CD4-positive, alpha-beta T cell treated with Interleukin-6 for 4 hours (primary cell): ENCODE measurements around the gene ALDH2.
"Not testable (repeated sequence)": the region's sequence is repeated elsewhere in the genome, so short reads cannot be mapped to it uniquely, and the experiment has no call there.

ENCODE experiments used
- DNase-seq: peaks from one replicate; pipeline ENCODE4 v3.0.0-alpha.2; 2020; ENCODE audit warnings: mixed read lengths

The ALDH2 gene

DNA sequence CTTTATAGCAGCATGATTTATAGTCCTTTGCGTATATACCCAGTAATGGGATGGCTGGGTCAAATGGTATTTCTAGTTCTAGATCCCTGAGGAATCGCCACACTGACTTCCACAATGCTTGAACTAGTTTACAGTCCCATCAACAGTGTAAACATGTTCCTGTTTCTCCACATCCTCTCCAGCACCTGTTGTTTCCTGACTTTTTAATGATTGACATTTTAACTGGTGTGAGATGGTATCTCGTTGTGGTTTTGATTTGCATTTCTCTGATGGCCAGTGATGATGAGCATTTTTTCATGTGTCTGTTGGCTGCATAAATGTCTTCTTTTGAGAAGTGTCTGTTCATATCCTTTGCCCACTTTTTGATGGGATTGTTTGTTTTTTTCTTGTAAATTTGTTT is 62.9 kb downstream of the ALDH2 start:
- DNase-seq, result not testable (repeated sequence)

DNA sequence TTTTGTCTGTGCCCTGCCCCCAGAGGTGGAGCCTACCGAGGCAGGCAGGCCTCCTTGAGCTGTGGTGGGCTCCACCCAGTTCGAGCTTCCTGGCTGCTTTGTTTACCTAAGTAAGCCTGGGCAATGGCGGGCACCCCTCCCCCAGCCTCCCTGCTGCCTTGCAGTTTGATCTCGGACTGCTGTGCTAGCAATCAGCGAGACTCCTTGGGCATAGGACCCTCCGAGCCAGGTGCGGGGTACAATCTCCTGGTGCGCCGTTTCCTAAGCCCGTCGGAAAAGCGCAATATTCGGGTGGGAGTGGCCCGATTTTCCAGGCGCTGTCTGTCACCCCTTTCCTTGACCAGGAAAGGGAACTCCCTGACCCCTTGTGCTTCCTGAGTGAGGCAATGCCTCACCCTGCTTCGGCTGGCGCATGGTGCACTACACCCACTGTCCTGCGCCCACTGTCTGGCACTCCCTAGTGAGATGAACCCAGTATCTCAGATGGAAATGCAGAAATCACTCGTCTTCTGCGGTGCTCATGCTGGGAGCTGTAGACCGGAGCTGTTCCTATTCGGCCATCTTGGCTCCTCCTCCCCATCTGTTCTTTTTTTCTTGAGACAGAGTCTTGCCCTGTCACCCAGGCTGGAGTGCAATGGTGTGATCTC is 68.1 kb downstream of the ALDH2 start:
- not testable (repeated sequence) for DNase-seq

DNA sequence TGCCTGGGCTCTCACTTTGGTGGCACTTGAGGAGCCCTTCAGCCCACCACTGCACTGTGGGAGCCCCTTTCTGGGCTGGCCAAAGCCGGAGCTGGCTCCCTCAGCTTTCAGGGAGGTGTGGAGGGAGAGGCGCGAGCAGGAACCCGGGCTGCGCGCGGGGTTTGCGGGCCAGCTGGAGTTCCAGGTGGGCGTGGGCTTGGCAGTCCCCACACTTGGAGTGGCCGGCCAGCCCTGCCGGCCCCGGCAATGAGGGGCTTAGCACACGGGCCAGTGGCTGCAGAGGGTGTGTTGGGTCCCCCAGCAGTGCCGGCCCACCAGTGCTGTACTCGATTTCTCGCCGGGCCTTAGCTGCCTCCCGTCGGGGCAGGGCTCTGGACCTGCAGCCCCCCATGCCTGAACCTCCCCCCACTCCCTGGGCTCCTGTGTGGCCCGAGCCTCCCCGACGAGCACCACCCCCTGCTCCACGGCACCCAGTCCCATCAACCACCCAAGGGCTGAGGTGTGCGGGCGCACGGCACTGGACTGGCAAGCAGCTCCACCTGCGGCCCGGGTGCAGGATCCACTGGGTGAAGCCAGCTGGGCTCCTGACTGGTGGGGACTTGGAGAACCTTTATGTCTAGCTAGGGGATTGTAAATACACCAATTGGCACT is 68.9 kb downstream of the ALDH2 start:
- not testable (repeated sequence) for DNase-seq

DNA sequence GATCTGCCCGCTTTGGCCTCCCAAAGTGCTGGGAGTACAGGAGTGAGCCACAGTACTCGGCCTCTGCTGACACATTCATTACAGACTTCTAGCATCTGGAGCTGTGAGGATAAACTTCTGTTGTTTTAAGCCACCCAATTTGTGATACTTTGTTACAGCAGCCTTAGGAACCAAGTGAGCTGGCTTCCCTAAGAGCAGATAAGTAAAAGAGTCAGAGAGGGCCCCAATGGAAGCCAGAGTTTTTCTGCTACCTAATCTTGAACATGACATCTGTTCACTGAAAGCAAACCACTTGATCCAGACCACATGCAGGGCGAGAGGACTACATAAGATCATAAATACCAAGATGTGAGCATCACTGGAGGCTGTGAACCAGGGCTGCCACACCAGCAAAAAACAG is 71.6 kb downstream of the ALDH2 start:
- no peak for DNase-seq

DNA sequence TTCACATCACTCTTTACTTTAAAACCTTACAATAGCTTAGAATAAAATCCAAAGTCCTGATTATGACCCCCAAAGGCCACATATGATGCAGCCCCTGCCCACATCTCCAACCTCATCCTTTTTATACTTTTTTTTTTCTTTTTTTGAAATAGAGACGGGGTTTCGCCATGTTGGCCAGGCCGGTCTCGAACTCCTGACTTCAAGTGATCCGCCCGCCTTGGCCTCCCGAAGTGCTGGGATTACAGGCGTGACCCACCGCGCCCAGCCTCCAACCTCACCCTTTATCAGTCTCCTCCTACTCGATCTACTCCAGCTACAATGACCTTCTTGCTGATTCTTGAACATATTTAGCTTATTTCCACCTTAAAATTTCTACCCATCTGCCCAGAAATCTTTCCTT is 74.1 kb downstream of the ALDH2 start:
- DNase-seq, result no peak

DNA sequence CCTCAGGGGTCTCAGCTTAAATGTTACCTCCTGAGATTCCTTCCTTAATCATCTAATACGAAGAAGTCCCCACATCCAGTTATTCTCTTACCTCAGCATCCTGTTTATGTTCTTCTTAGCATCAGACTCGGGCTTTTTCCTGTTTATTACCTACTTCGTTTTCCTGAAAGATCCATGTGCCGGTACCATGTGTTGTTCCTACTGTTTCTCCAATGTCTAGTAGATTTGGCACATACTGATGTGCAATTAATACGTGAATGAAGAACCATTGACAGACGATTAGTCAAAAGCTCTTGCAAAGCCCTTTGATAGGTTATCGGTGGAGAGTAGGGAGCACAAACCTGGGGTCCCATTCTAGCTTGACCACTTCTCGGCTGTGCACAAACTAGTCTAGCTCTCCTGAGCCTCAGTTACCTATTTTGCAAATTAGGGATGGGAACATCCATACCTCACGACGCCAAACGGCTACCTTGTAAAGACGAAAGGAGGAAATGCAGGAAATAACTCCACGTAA is 74.6 kb downstream of the ALDH2 start:
- DNase-seq, result no peak

DNA sequence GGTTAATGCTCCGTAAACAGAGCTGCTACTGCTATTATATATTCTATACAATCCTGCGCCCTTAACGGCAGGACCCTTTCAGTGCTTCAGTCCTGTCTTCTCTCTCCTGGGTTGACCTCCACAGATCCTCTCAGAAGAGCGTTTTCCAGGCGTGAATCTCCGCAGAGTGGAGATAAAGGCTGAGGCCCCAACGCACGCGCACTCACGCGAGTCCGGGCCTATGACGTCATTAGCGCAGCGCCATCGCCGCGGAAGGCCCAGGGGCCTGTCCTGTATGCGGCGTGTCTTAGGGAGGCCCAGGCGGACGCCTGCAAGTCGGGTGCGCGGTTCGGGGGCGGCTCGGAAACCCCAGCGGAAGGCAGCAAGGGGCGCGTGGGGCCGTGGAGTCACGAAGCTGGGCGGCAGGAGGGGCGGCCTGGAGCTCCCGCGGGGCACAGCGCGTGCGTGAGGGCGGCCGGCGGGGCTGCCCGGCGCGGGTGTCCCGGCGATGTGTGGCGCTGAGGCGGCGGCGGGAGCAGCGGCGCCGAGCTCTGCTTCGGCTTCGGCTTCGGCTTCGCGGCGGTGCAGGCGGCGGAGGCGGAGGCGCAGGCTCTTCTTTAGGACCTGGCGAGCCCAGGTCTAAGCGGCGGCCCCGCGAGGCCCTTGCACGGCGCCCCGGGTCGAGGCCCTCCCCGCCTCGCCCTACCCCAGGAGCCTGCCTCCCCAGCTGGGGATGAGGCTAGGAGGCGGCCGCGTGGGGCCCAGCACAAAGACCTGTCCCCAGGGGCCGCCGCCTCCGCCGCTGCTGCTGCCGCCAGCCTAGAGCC is 75.2 kb downstream of the ALDH2 start, which contains the start of gene MAPKAPK5:
TSS of gene MAPKAPK5 (plus strand) at position 479 of the 806 bp plus-strand sequence. CDS start 506 bp downstream, outside the sequence.
- peak; percentile 97 for DNase-seq

DNA sequence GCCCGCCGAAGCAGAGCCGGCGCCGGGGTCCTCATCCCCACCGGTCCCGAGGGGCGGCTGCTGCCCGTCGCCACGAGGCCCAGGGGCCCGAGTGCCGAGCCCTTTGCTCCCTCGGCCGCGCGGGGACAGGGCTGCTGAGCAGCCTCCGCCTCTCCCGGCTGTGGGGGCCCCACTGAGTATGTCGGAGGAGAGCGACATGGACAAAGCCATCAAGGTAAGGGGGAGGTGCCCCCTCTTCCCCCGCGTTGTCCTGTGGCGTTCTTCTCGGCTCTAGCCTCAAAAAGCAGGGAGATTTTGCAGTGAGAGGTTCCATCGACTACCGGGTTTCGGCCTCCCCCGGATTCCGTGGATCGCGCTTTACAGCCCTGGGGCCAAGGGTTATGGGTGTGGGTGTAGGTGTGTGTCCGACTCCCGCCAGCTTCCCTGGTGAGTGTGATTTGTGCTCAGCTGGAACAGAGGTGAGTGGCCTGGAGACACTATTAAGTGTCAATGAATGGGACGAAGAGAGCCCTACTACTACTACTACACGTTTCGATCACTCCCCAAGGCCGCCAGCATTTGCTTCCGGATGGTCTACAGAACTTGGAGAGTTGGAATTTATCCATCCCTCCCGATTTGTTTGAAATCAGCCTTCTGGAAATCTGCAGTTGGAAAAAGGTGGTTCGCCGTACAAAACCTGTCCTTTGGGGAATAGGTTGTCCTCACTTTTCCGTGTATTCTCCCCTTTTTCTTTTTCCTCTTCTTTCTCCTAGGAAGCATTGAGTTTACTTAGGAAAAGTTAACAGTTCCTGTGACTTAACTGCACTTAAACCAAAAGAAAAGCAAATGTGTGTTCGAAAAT is 76.0 kb downstream of the ALDH2 start:
- DNase-seq, result no peak

DNA sequence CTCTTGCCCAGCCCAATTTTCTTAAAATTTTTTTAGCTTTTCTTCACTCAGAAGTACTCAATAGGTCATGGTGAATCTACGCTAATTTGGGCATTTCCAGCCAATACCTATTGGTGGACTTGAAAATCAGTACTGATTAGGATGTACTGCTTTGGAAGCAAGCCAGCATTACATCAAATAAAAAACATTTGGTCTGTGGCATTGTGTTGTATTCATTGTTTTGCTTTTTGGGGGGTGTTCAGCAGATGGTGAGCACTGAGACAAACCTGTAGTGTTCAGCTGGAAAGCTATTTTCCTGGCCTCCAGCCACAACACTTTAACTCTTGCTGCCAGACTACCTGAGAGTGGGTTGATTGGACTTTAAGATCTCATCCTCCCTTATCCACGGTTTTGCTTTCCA is 79.3 kb downstream of the ALDH2 start:
- no peak for DNase-seq

DNA sequence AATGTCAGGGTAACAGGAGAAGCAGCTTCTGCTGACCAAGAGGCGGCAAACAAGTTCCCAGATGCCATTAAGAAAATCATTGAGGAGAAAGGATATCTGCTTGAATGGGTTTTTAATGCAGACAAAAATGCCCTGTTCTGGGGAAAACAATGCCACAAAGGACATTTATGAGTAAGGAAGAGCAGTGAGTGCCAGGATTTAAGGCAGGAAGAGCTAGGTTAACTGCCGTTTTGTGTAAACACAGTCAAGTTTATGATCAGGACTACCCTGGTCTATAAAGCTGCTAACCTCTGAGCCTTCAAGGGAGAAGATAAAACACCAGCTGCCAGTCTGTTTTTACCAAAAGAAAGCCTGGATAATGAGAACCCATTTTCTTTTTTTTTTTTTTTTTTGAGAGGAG is 83.8 kb downstream of the ALDH2 start:
- no peak for DNase-seq

DNA sequence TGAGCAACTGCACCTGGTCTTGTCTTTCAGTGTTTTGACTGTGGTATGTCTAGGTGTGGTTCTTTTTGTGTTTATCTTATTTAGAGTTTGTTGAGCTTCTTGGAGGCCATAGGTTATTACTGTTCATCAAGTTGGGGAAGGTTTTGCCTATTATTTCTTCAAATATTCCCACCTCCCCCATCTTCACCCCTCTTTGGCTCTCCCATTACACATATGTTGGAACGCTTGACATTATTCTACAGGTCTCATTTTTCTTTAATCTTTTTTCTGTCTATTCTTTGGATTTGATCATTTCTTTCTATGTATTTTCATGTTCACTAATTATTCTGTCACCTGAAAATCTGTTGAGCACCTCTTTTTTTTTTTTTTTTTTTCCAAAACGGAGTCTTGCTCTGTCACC is 91.5 kb downstream of the ALDH2 start:
- DNase-seq, result no peak

DNA sequence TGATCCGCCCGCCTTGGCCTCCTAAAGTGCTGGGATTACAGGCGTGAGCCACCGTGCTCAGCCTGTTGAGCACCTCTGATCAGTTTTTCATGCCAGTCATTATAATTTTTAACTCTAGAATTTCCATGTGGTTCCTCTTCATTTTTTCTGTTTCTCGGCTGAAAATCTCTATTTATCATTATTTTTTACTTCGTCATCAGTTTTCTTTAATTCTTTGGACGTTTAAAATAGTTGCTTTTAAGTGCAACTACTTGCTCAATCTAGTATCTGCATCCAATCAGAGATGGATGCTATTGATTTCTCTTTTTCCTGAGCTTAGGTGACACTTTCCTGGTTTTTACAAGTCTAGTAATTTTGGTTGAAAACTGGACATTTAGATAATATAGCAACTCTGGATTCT is 92.0 kb downstream of the ALDH2 start:
- DNase-seq, result no peak

DNA sequence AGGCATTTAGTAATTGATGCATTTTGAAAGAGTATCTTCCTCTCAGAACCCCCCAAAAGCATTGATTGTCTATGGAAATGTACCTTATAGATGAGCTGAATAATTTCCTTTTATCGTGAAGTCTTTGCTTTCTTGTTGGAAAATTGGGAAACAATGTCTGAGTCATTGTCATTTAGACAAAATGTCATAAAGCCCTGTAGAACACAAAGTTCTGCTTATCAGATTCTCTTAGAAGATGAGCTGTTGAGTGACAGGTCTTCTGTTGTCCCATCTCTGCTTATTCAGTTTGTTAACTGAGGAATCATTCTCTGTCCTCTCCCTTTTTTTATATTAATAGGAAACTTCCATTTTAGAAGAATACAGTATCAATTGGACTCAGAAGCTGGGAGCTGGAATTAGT is 98.2 kb downstream of the ALDH2 start:
- no peak for DNase-seq
